RWPE2 (cell line): ENCODE measurements around the gene PRSS12.

Experiments
- ATAC-seq: fragments of 200-7000 bp; cut with Tn5 transposase; 3 replicates; pipeline ENCODE4 v1.9.1; 2021; ENCODE audit warnings: low read depth
- DNase-seq: peaks from one replicate; pipeline ENCODE4 v3.0.0-alpha.2; 2020; ENCODE audit warnings: low spot score
- H3K27ac ChIP-seq: fragments of 450-650 bp; 2 replicates; pipeline ENCODE4 v1.5.1; 2017; ENCODE audit warnings: mild to moderate bottlenecking; ENCODE audit not compliant: poor library complexity, severe bottlenecking
- H3K27me3 ChIP-seq: fragments of 250-450 bp; sonication (Bioruptor Pico); 2 replicates; pipeline ENCODE4 v1.5.1; 2021; ENCODE audit warnings: mild to moderate bottlenecking, moderate library complexity; ENCODE audit not compliant: insufficient read depth, poor library complexity, severe bottlenecking
- H3K36me3 ChIP-seq: fragments of 250-450 bp; sonication (Bioruptor Pico); 2 replicates; pipeline ENCODE4 v1.5.1; 2020; ENCODE audit warnings: low read depth, mild to moderate bottlenecking, moderate library complexity
- H3K4me1 ChIP-seq: fragments of 250-450 bp; sonication (Bioruptor Pico); 2 replicates; pipeline ENCODE4 v1.5.1; 2021; ENCODE audit warnings: mild to moderate bottlenecking, moderate library complexity; ENCODE audit not compliant: insufficient read depth, poor library complexity, severe bottlenecking
- H3K4me3 ChIP-seq: fragments of 250-450 bp; sonication (Bioruptor Pico); 2 replicates; pipeline ENCODE4 v1.5.1; 2021; ENCODE audit warnings: mild to moderate bottlenecking, moderate library complexity; ENCODE audit not compliant: severe bottlenecking
- H3K9me3 ChIP-seq: fragments of 250-450 bp; sonication (Bioruptor Pico); 2 replicates; pipeline ENCODE4 v1.5.1; 2021; ENCODE audit warnings: mild to moderate bottlenecking, moderate library complexity; ENCODE audit not compliant: severe bottlenecking
- TF ChIP-seq, protein P1 (sequence below): fragments of 450-650 bp; IDR thresholded peaks from one replicate; pipeline ENCODE4 v1.5.1; 2017; ENCODE audit warnings: mild to moderate bottlenecking, moderate library complexity; ENCODE audit not compliant: poor library complexity, severe bottlenecking

The PRSS12 gene

DNA sequence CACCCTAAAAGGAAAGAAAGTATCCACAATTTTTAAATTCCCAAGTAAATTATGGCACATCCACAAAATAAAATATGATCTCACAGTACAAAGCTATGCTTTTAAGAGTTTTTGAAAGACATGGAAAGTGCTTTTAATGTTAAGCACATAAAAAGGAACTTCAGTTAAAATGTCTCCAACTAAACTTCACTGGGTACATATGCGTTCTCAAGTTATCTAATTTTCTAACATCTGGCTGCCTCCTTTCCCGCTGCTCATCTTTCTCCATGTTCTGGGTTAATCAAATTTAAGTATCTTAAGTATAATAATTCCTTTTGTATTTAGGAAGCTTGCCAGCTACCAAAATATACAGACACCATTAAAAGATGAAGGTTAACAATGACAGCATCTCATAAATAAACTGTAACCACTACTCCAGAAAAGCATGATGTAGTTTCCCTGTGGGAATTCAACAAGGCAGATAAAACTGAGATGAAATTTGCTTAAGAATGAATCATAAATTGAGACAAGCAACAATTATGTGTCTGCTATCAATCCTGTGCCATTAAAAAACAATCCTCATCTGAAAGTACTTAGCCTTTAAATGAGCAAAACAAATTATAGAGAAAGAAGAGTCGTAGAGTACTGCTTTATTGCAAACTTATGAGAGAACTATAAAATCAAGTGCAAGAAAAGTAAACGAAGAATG lies 25.1 kb downstream of the PRSS12 start:
- DNase-seq, result no peak
- H3K27me3 ChIP-seq, result no peaks in the 10 kb centered on the region
- no peak overlapping the region for H3K4me3 ChIP-seq
- H3K4me1 ChIP-seq, result no peaks in the 10 kb centered on the region
- TF ChIP-seq, protein P1, sequence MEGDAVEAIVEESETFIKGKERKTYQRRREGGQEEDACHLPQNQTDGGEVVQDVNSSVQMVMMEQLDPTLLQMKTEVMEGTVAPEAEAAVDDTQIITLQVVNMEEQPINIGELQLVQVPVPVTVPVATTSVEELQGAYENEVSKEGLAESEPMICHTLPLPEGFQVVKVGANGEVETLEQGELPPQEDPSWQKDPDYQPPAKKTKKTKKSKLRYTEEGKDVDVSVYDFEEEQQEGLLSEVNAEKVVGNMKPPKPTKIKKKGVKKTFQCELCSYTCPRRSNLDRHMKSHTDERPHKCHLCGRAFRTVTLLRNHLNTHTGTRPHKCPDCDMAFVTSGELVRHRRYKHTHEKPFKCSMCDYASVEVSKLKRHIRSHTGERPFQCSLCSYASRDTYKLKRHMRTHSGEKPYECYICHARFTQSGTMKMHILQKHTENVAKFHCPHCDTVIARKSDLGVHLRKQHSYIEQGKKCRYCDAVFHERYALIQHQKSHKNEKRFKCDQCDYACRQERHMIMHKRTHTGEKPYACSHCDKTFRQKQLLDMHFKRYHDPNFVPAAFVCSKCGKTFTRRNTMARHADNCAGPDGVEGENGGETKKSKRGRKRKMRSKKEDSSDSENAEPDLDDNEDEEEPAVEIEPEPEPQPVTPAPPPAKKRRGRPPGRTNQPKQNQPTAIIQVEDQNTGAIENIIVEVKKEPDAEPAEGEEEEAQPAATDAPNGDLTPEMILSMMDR, result no peak
- no peak for ATAC-seq
- no peaks in the 10 kb centered on the region for H3K9me3 ChIP-seq
- H3K36me3 ChIP-seq, result no peaks in the 10 kb centered on the region; the same call in 1 of the 2 replicates
- H3K27ac ChIP-seq, result no peak overlapping the region

DNA sequence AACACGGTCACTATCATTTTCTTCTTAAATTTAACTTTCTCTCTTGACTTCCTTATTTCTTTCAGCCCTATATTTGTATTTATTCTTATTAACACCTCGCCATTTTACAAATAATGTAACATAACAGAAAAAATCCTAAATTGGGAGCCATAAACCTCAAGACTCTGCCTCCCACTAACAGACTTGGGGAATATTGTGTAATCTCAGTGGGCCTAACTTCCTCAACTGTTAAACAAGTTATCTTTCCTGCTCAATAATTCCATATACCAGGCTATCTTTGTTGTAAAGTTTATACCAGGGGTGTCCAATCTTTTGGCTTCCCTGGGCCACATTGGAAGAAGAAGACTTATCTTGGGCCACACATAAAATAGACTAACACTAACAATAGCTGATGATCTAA lies 26.2 kb downstream of the PRSS12 start:
- DNase-seq (no peak), ATAC-seq (no peak)
- H3K36me3 ChIP-seq, result no peaks in the 10 kb centered on the region; the same call in 1 of the 2 replicates
- no peaks in the 10 kb centered on the region for H3K4me1 ChIP-seq
- no peak overlapping the region for H3K4me3 ChIP-seq
- no peaks in the 10 kb centered on the region for H3K27me3 ChIP-seq
- H3K9me3 ChIP-seq, result no peaks in the 10 kb centered on the region
- TF ChIP-seq, protein P1, result no peak
- H3K27ac ChIP-seq, result no peak overlapping the region

DNA sequence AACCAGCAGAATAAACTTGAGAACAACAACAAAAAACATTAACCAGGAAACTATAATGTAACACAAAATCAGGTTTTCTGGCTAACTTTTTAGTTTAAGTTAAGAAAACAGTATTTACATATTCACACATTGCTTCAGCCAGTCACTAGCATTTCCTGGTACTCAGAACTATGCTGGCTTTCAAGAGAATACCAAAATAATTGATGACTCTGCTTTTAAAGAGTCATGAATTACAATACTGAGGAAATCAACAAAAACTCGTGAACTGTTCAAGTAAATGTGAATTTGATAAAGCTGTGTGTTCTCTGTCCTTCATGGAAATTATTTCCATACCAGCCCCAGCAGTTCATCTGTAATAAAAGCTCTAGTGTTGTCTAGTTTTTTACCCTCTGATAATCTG lies 27.4 kb downstream of the PRSS12 start:
- TF ChIP-seq, protein P1, result no peak
- Histone ChIP-seq H3K4me1 (no peaks in the 10 kb centered on the region), H3K9me3 (no peaks in the 10 kb centered on the region), H3K27me3 (no peaks in the 10 kb centered on the region), H3K27ac (no peak overlapping the region), H3K36me3 (no peaks in the 10 kb centered on the region; the same call in 1 of the 2 replicates), H3K4me3 (no peak overlapping the region)
- ATAC-seq (no peak), DNase-seq (no peak)

DNA sequence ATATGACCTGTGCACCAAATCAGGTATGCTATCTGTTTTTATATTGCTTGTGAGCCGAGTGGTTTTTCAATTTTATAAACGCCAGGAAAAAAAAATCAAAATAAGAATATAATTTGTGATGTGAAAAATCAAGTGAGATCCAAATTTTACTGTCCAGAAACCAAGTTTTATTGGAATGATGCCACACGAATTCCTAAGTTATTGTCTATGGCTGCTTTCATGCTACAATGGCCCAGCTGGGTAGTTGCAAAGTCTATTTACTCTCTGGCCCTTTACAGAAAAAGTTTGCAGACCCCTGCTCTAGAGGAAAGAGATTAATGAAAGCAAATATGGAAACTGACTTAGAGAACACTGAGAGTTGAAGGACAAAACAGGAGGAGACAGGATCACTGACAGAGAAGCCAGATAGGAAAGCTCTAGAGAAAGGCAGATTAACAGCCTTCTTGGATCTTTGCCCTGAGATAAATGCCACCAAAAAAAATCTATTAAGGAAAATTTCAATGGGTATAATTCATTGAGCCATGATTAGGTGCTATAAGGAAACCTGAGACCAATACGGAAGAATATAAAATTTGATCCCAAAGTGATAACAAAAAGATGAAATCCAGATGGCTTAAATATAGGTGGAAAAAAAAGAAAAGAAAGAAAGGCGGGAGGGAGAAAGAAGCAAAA lies 29.8 kb downstream of the PRSS12 start:
- ATAC-seq (no peak), DNase-seq (no peak)
- Histone ChIP-seq H3K4me1 (no peaks in the 10 kb centered on the region), H3K27ac (no peak overlapping the region), H3K4me3 (no peak overlapping the region), H3K9me3 (no peaks in the 10 kb centered on the region), H3K36me3 (no peaks in the 10 kb centered on the region), H3K27me3 (no peaks in the 10 kb centered on the region)
- TF ChIP-seq, protein P1, result no peak

DNA sequence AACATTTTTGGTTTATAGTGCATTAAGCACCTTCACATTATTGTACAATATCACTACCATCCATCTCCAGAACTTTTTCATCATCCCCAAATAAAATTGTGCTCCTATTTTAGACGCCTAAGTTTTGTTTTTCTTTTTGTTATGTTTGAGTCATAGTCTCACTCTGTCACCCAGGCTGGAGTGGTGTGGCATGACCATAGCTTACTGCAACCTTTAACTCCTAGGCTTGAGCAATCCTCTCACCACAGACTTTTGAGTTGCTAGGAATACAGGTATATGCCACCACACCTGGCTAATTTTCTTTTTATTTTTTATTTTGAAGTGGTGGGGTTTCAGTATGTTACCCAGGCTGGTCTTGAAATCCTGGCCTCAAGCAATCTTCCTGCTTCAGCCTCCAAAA lies 33.9 kb downstream of the PRSS12 start:
- DNase-seq, result no peak
- no peaks in the 10 kb centered on the region for H3K4me1 ChIP-seq
- H3K4me3 ChIP-seq, result no peak overlapping the region
- ATAC-seq, result no peak
- no peaks in the 10 kb centered on the region for H3K27me3 ChIP-seq
- H3K9me3 ChIP-seq, result no peaks in the 10 kb centered on the region
- H3K36me3 ChIP-seq, result no peaks in the 10 kb centered on the region
- H3K27ac ChIP-seq, result no peak overlapping the region
- TF ChIP-seq, protein P1, result no peak
